Fibroblast of mammary gland (primary cell): ENCODE results near the gene NUP155.
"Not testable (repeated sequence)": the region's sequence is repeated elsewhere in the genome, so short reads cannot be mapped to it uniquely, and the experiment has no call there.

Experiments used
- DNase-seq: peaks from one replicate; pipeline ENCODE4 v3.0.0-alpha.2; 2010; ENCODE audit warnings: low read depth
- H3K4me3 ChIP-seq: 2 replicates; pipeline ENCODE4 v1.5.1; 2011; ENCODE audit warnings: low read depth, mild to moderate bottlenecking, low read length, moderate library complexity; ENCODE audit not compliant: control insufficient read depth
- TF ChIP-seq, protein P1 (sequence below): conservative IDR thresholded peaks from 2 replicates; pipeline ENCODE4 v1.5.1; 2011; ENCODE audit warnings: low read depth, low read length, inconsistent platforms; ENCODE audit not compliant: control insufficient read depth, insufficient read depth

NUP155 gene

DNA sequence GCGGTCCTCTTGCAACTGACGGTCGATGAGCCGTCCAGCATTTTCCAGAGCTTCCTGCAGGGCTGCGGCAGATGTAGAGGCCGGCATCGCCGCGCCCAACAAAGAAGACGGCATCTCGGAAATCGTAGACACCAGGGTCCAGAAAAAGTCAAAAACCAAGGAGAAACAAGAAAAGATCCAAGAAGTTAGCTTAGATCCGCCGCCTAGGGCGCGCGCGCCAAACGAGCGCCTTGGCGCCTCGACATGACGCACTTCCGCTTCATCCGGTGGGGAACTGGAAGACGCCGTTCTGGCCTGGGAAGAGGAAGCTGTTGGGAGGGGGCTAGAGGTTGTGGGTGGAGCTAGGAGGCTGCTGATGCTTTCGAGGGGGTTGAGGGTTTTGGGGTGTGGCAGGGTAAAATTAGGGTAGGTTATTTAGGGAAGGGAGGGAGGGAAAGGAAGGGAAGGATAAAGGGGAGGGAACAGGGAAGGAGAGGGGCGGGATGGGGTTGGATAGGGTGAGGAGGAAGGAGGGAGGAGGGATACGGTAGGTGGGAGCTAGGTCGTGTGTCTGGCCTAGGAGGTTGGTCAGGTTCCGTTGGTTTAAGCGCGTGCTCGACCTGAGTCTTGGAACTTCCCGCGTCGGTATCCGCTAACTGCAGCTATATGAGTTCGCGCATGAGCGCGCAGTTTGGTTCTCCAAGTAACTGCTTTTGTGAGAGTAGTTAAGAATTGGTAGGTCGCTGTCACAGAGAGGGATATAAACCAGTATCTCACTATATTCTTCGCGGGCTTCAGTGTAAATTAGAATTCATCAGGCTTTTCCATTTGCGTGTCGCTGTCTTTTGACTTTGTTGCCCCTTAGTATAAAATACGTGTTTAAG, at the start of gene NUP155:
Gene NUP155, minus strand, starts transcription at position 243 of the 863 bp plus-strand sequence. Its CDS starts 129 bp downstream, at position 114.
- peak within 1 kb of the TSS; percentile 99 for H3K4me3 ChIP-seq
- DNase-seq = peak; percentile 97
- TF ChIP-seq, protein P1, sequence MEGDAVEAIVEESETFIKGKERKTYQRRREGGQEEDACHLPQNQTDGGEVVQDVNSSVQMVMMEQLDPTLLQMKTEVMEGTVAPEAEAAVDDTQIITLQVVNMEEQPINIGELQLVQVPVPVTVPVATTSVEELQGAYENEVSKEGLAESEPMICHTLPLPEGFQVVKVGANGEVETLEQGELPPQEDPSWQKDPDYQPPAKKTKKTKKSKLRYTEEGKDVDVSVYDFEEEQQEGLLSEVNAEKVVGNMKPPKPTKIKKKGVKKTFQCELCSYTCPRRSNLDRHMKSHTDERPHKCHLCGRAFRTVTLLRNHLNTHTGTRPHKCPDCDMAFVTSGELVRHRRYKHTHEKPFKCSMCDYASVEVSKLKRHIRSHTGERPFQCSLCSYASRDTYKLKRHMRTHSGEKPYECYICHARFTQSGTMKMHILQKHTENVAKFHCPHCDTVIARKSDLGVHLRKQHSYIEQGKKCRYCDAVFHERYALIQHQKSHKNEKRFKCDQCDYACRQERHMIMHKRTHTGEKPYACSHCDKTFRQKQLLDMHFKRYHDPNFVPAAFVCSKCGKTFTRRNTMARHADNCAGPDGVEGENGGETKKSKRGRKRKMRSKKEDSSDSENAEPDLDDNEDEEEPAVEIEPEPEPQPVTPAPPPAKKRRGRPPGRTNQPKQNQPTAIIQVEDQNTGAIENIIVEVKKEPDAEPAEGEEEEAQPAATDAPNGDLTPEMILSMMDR = no peak

DNA sequence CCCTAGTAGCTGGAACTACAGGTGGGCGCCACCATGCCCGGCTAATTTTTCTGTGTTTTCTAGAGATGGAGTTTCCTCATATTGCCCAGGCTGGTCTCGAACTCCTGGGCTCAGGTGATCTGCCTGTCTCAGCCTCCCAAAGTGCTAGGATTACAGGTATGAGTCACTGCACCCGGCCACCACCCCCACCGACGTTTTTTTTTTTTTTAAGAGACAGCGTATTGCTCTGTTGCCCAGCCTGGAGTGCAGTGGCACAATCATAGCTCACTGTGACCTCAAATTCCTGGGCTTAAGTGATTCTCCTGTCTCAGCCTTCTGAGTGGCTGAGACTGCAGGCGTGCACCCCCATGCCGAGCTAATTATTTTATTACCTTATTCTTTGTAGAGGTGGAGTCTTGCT, 46.4 kb upstream of the NUP155 start:
- H3K4me3 ChIP-seq = no peak overlapping the region
- DNase-seq = no peak
- TF ChIP-seq, protein P1 = no peak

DNA sequence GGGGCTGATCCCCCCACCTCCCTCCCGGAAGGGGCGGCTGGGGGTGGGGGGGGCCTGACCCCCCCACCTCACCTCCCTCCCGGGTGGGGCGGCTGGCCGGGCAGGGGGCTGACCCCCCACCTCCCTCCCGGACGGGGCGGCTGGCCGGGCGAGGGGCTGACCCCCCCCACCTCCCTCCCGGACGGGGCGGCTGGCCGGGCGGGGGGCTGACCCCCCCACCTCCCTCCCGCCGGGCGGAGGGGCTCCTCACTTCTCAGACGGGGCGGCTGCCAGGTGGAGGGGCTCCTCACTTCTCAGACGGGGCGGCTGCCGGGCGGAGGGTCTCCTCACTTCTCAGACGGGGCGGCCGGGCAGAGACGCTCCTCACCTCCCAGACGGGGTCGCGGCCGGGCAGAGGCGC, 44.5 kb upstream of the NUP155 start:
- H3K4me3 ChIP-seq, DNase-seq: not testable (repeated sequence)

DNA sequence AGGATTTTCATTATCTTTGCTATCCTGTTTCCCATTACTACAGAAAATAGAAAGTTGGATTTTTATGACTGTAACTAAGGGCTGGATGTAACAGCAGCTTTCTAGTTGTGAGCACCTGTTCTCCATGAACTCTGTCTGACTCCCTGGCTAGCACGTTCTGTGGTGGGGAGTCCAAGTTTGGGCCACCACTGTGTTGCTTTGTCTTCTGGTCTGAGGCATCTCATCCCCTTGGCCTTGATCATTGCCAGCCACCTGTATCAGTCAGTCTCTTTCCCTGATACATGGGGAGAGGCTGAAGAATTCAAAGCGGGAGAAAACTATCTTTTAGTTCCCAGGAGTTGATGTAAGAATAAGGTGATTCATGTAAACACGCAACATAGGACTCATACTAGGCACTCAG, 41.6 kb upstream of the NUP155 start:
- no peak for DNase-seq
- TF ChIP-seq, protein P1 = no peak

DNA sequence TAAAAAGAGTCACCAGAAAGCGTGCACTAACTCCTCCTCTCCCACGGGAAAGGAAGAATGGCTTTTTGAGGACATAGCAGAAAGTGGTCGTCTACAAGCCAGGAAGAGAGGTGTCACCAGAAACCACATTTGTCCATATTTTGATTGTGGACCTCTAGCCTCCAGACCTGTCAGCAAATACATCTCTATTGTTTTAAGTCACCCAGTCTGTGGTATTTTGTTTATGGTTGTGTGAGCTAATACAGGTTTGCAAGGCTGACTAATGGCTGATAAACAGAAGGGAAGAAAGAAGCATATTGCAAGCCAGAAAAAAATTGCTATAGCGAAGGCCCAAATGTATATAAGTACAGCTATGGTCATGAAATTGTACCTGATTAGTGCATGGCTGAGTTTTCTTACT, 29.6 kb upstream of the NUP155 start:
- no peak overlapping the region for H3K4me3 ChIP-seq
- no peak for DNase-seq
- TF ChIP-seq, protein P1 = no peak

More for the DNA sequence above, 41.6 kb upstream of the NUP155 start:
- H3K4me3 ChIP-seq = no peak overlapping the region

DNA sequence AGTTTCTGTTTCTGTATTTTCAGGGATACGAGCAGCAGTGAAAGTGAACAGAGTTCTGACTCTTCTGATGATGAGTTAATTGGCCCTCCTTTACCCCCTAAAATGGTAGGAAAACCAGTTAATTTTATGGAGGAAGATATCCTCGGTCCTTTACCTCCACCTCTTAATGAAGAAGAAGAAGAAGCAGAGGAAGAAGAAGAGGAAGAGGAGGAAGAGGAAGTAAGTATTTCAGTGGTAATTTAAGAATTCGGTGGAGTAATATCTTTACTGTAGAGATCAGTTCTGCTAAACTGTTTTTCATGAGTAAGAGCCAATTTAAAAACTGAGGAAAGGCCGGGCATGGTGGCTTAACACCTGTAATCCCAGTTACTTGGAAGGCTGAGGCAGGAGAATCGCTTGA, 25.4 kb upstream of the NUP155 start:
- DNase-seq = no peak
- TF ChIP-seq, protein P1 = no peak
- H3K4me3 ChIP-seq = no peak overlapping the region

DNA sequence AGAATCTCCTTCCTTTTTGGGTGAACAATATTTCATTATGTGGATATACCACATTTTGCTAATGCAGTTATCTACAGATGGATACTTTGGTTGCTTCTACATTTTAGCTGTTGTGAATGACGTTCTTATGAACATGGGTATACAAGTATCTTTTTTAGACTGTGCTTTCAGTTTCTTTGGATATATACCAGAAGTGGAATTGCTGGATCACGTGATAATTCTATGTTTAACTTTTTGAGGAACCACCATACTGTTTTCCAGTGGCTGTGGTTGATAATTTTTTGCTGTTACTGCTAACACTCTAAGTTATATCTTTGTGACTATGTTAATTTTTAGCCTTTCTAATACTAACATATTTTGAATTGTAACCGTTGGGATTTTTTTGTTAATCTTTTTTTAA, 20.7 kb upstream of the NUP155 start:
- TF ChIP-seq, protein P1 = no peak
- H3K4me3 ChIP-seq = no peak overlapping the region
- DNase-seq = no peak
